K562 (cell line): ENCODE measurements around the gene TESK2.
"Not testable (repeated sequence)": the region's sequence is repeated elsewhere in the genome, so short reads cannot be mapped to it uniquely, and the experiment has no call there.

Experiments used
- POLR2AphosphoS5 ChIP-seq: IDR thresholded peaks from 2 replicates; pipeline ENCODE4 v1.6.1; 2011; ENCODE audit warnings: mild to moderate bottlenecking, low read depth, low read length, moderate library complexity; ENCODE audit not compliant: control insufficient read depth, insufficient read depth
- TF ChIP-seq, protein P1 (sequence below), 3 experiments: IDR thresholded peaks in 2 of 3; conservative IDR thresholded peaks in 1 of 3; 2 replicates each; pipeline ENCODE4 v1.5.1; 2011 to 2012; ENCODE audit warnings: low read length in 3 of 3, mild to moderate bottlenecking in 3 of 3, control low read depth in 2 of 3, improper control_type of control experiment in 1 of 3, inconsistent platforms in 1 of 3, low read depth in 1 of 3, mixed read lengths in 1 of 3, moderate library complexity in 1 of 3; ENCODE audit not compliant: insufficient read depth in 2 of 3

DNA sequence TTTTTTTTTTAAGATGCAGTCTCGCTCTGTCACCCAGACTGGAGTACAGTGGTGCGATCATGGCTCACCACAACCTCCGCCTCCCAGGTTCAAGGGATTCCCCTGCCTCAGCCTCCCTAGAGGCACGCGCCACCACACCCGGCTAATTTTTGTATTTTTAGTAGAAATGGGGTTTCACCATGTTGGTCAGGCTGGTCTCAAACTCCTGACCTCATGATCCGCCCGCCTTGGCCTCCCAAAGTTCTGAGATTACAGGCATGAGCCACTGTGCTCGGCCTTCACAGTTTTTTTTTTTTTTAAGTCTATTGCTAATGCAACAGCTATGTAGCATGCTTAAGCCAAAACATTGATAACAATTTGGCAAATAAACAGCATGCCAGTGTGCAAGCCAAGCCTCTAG lies 23.6 kb downstream of the TESK2 start:
- TF ChIP-seq POLR2AphosphoS5 = not testable (repeated sequence)
- TF ChIP-seq, protein P1, sequence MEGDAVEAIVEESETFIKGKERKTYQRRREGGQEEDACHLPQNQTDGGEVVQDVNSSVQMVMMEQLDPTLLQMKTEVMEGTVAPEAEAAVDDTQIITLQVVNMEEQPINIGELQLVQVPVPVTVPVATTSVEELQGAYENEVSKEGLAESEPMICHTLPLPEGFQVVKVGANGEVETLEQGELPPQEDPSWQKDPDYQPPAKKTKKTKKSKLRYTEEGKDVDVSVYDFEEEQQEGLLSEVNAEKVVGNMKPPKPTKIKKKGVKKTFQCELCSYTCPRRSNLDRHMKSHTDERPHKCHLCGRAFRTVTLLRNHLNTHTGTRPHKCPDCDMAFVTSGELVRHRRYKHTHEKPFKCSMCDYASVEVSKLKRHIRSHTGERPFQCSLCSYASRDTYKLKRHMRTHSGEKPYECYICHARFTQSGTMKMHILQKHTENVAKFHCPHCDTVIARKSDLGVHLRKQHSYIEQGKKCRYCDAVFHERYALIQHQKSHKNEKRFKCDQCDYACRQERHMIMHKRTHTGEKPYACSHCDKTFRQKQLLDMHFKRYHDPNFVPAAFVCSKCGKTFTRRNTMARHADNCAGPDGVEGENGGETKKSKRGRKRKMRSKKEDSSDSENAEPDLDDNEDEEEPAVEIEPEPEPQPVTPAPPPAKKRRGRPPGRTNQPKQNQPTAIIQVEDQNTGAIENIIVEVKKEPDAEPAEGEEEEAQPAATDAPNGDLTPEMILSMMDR (IDR thresholded peaks at IDR 0.05 in 2 of 3, conservative IDR thresholded peaks at IDR 0.05 in 1 of 3; ENCODE audit: insufficient read depth in 2 of 3, low read depth in 1 of 3, low read length in 3 of 3) = not testable (repeated sequence)
